Stimulated activated CD8-positive, alpha-beta memory T cell treated with anti-CD3 and anti-CD28 coated beads, Interleukin-12 subunit alpha, Interleukin-12 subunit beta, amount 100 ng/mL, for 4 hours (primary cell): ENCODE results near the gene PDE12.

Experiments used
- DNase-seq: peaks from one replicate; pipeline ENCODE4 v3.0.0-alpha.2; 2020; ENCODE audit warnings: low read depth

PDE12 gene, protein sequence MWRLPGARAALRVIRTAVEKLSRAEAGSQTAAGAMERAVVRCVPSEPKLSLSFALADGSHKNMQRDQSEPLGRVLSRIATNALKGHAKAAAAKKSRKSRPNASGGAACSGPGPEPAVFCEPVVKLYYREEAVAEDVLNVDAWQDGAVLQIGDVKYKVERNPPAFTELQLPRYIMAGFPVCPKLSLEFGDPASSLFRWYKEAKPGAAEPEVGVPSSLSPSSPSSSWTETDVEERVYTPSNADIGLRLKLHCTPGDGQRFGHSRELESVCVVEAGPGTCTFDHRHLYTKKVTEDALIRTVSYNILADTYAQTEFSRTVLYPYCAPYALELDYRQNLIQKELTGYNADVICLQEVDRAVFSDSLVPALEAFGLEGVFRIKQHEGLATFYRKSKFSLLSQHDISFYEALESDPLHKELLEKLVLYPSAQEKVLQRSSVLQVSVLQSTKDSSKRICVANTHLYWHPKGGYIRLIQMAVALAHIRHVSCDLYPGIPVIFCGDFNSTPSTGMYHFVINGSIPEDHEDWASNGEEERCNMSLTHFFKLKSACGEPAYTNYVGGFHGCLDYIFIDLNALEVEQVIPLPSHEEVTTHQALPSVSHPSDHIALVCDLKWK

GRCh38 chr3:57555738-57556458 is at the start of gene PDE12:
Gene PDE12, plus strand, starts transcription at chr3:57556274. Its CDS starts 106 bp downstream, at chr3:57556380.
- DNase-seq, result peak; percentile 72

- DNase-seq, result no peak
Measured at GRCh38 chr3:57512166-57512565, 43.9 kb upstream of the PDE12 start.

- no peak for DNase-seq
Measured at GRCh38 chr3:57518276-57518915, 37.7 kb upstream of the PDE12 start.

DNA sequence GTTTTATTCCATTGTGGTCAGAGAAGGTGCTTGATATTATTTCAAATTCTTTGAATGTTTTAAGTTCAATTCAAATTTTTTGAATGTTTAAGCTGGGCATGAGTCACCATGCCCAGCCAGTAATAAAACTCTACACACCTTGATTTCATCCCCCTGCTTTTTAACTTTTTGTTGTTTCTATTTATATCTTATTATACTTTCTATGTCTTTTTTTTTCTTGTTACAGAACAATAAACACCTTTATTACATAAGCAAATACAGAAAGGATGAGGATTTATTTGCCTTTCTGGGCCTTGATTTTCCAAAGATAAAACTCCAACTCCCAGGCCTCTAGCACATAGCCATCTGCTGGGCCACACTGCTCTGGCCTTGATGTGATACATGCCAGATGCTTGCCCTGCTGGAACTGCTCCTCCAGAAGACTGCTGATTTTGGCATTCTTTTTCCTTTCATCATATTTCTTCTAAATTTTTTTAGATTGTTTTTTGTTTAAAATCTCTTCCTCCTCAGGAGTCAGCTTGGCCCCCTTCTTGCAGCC is 25.9 kb upstream of the PDE12 start:
- no peak for DNase-seq

DNA sequence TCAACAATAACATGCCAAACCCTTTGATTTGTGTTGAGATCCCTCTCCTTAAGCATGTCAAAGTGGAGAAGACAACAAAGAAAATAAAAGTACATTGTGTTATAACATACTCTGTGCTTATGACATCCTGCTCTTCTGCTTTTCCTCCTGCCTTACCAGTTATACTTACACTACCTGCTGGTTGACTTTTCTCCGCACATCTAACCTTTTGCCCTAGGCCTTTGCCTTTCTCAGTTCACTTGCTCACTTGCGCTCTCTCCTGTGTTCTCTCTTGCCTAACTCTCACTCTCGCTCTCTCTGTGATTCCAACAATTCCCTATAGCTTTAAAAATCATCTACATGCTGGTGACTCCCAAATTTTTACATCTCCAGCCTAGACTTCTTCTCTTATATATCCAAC is 17.6 kb upstream of the PDE12 start:
- no peak for DNase-seq

GRCh38 chr3:57544181-57545125 is 11.6 kb upstream of the PDE12 start, which contains the start of gene DNAH12:
Gene DNAH12, minus strand, starts transcription at chr3:57544344. Its CDS starts 1,474 bp downstream, at chr3:57542870.
- no peak for DNase-seq

DNA sequence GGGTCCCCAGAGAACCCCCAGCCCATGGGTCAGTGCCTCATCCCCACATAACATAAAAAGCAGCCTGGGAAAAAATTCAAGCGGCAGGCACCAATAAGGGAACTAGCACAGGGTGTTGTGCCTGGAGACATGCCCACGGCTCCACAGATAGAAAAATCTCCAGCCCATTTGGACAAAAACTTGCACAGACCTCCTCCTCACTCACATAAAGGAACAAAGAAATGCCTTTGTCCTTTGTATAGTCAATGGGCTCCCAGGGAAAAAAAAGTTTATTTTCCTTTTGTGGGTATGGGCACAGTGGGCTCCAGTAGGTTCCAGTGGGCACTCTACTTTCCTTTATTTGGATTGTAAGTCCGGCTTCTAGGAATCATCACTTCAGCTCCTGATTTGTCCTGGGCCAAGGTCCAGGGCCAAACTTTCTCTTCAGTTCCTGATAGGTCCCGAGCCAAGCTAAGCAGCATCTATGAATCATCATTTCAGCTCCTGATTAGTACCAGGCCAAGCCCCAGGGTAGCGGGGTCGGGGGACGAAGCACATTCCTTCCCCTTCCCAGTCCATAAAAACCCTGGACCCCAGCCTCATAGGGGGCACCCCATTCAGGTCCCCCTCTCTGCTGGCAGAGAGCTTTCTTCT is 10.3 kb upstream of the PDE12 start:
- no peak for DNase-seq

DNA sequence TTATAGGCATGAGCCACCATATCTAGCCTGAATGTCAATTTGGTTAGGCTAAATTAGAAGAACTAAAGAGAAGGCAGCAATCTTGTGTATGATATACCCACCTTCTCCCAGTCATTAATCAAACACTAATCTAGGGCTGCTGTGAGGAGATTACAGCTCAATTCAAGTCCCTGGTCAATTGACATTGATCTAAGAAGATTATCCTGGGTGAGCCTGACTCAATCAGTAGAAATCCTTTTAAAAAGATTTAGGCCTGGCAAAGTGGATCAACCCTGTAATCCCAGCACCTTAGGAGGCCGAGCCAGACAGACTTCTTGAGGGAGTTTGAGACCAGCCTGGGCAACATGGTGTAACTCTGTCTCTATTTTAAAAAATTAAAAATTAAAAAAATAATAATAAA is 9.5 kb upstream of the PDE12 start:
- no peak for DNase-seq

DNA sequence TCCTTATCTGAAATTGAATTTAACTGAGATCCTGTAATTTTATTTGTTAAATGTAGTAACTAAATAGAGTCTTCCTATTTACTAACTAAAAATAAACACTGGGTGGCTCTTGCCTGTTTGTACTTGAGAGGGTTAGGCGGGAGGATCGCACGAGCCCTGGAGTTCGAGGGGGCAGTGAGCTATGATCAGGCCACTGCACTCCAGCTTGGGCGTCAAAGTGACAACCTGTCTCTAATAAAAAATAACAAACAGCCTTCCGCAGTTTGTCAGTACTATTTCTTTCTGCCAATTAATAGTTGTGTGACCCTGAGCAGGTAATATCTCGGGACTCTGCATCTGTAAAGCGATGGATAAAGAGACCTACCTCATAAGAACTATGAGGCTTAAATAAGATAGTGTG is 768 bp upstream of the PDE12 start:
- no peak for DNase-seq

GRCh38 chr3:57556459-57557084 is 498 bp downstream of the PDE12 start:
- DNase-seq, result no peak

- peak; percentile 4 for DNase-seq
Measured at GRCh38 chr3:57557085-57557537, 1.0 kb downstream of the PDE12 start.

GRCh38 chr3:57559526-57559925 is 3.5 kb downstream of the PDE12 start:
- DNase-seq, result no peak

DNA sequence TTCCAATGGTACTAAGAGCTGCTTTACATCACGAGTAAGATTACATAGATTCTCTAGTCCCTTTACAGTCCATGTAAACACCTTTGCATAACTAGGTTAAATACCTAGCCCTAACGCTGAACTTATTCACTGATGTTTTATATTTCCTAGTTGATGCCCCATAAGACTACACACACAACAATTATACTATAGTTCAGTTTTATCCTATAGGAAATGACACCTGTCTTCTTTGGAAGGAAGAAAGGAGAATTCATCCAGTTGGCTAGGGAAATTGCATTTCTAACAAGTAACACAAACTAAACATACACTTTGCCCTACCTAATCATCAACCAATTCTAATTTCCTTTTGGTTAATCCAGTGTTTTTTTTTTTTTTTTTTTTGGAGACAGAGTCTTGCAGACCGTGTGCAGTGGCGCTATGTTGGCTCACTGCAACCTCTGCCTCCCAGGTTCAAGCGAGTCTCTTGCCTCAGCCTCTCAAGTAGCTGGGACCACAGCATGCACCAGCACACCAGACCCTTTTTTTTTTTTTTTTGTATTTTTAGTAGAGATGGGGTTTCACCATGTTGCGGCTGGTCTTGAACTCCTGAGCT is 13.9 kb downstream of the PDE12 start:
- DNase-seq, result no peak

DNA sequence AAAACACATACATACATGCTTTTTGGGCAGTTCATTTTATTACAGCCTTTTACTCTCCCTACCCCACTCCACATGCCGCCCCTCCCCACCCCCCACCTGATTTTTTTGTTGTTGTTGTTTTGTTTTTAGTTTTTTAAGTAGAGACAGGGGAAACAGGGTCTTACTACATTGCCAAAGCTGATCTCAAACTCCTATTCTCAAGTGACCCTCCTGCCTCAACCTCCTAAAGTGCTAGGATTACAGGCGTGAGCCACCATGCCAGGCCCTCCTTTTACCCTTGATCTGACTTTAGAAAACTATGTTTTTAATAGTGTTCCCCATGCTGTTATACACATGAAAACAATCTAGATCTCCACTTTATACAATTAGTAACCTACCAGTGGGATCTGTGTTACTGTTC is 14.8 kb downstream of the PDE12 start:
- DNase-seq, result no peak

GRCh38 chr3:57572096-57572495 is 16.0 kb downstream of the PDE12 start:
- DNase-seq, result no peak

- DNase-seq, result no peak
Measured at GRCh38 chr3:57575966-57576626, 20.0 kb downstream of the PDE12 start.

GRCh38 chr3:57577801-57578200 is 21.7 kb downstream of the PDE12 start:
- no peak for DNase-seq

DNA sequence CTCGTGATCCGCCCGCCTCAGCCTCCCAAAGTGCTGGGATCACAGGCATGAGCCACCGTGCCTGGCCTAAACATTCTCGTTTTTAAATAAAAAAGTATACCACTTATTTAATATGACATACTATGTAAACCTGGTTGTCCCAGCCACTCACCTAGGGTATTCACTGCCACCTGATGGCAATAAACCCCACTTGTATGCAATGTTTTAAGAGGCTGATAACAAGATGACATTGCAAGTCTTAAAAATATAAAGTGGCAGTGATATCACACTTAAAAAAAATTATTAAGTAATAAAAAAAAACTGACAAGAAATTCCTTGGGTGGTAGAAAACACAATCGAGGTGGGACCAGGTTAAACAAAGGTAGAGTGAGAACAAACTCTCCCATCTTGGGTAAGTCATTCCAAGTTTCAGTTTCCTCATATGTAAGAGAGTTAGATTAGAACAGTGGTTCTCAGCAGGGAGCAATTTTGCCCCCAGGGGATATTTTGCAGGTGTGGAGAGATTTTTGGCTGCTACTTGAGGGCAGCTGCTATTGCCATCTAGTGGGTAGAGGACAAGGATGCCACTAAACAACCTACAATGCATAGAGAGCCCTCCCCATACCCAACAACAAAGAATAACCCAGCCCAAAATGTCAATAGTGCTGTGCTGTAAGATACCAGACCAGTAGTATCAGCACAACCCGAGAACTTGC is 26.5 kb downstream of the PDE12 start:
- DNase-seq, result no peak
